Bronchial epithelial cell (primary cell): ENCODE measurements around the gene COX8A. TPM values are rescaled to one million over a fixed set of nuclear protein-coding genes. Genes with fewer than 3 reads are reported as not detected.

Source experiments
- DNase-seq: peaks from one replicate; pipeline ENCODE4 v3.0.0-alpha.2; 2010; ENCODE audit warnings: low read depth
- FAIRE-seq: peaks from 2 replicates; lab custom pipeline; 2011; peaks lifted over from hg19 to GRCh38; lab: Jason Lieb, UNC
- H3K27me3 ChIP-seq: 2 replicates; pipeline ENCODE4 v1.5.1; 2011; ENCODE audit warnings: low read length; ENCODE audit not compliant: control insufficient read depth, insufficient read depth
- H3K36me3 ChIP-seq: 2 replicates; pipeline ENCODE4 v1.5.1; 2011; ENCODE audit warnings: low read length; ENCODE audit not compliant: control insufficient read depth, insufficient read depth
- H3K4me3 ChIP-seq: 2 replicates; pipeline ENCODE4 v1.5.1; 2011; ENCODE audit warnings: mild to moderate bottlenecking, low read depth, low read length, control low read depth
- total RNA-seq: library from RNA; depleted of rRNA; stranded (reverse); fragments of >200 nt; gene quantifications from 2 replicates; pipeline ENCODE4 v1.2.1, GENCODE V29; 2014
- TF ChIP-seq, protein P1 (sequence below): IDR thresholded peaks from 2 replicates; pipeline ENCODE4 v1.5.1; 2011; ENCODE audit warnings: mild to moderate bottlenecking, moderate library complexity, low read length, control low read depth, inconsistent platforms; ENCODE audit not compliant: insufficient read depth, severe bottlenecking

COX8A gene, protein sequence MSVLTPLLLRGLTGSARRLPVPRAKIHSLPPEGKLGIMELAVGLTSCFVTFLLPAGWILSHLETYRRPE
- total RNA-seq = 266 and 382 TPM in 2 replicates

DNA sequence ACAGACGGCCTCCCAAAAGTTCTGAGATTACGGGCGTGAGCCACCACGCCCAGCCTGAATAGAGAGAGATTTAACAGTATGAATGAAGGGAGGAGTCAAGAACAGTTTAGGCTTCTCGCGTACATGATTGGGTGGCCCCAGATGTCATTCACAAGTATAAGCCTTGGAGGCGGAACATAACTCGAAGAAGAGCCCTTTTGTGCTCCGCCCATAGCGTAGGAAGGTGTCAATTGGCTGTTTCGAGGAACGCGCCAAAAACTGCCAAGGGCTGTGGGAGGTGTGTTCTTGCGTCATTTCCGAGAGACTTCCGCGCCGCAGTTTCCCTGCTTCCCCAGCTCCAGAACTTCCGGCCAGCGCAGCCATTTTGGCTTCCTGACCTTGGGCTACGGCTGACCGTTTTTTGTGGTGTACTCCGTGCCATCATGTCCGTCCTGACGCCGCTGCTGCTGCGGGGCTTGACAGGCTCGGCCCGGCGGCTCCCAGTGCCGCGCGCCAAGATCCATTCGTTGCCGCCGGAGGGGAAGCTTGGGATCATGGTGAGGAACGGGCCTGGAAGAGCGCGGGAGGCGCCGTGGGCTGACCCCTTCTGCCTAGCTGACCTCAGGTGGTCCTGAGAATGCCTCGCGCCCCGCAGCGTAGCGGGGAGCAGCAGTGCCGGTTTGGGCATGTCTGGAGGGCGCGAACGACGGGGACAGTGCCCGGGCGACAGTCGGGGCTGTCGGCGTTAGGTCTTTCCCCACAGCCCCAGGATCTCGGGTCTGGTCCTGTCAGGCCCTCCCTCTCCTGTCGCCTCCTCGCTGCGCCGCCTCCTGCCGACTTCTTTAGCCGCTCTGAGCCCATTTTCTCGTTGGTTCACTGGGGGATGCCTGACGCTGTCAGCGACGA lies at the start of gene COX8A:
TSS of gene COX8A (plus strand) at position 362 of the 885 bp plus-strand sequence. CDS start at position 423, 61 bp downstream.
- no peaks in the 10 kb centered on the region for H3K27me3 ChIP-seq
- FAIRE-seq (peak; percentile 64), DNase-seq (peak; percentile 100)
- H3K36me3 ChIP-seq = peaks cover 5% of the 10 kb centered on the region
- peak within 1 kb of the TSS; percentile 81 for H3K4me3 ChIP-seq
- TF ChIP-seq, protein P1, sequence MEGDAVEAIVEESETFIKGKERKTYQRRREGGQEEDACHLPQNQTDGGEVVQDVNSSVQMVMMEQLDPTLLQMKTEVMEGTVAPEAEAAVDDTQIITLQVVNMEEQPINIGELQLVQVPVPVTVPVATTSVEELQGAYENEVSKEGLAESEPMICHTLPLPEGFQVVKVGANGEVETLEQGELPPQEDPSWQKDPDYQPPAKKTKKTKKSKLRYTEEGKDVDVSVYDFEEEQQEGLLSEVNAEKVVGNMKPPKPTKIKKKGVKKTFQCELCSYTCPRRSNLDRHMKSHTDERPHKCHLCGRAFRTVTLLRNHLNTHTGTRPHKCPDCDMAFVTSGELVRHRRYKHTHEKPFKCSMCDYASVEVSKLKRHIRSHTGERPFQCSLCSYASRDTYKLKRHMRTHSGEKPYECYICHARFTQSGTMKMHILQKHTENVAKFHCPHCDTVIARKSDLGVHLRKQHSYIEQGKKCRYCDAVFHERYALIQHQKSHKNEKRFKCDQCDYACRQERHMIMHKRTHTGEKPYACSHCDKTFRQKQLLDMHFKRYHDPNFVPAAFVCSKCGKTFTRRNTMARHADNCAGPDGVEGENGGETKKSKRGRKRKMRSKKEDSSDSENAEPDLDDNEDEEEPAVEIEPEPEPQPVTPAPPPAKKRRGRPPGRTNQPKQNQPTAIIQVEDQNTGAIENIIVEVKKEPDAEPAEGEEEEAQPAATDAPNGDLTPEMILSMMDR = peak; percentile 16

DNA sequence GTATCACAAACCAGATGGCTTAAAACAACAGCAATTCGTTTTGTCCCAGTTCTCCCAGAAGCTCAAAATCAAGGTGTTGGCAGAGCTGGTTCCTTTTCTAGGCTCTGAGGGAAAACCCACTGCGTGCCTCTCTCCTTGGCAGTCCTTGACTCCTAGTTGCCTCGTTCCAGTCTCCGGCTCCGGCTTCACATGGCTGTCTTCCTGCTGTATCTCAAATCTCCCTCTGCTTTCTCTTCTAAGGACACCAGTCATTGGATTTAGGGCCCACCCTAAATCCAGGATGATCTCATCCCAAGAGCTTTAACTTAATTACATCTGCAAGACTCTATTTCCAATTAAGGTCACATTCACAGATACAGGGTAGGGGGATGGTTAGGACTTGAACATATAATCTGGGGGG lies 44.8 kb upstream of the COX8A start:
- H3K27me3 ChIP-seq = peaks cover 1% of the 10 kb centered on the region
- TF ChIP-seq, protein P1 = no peak
- FAIRE-seq (no peak), DNase-seq (no peak)
- H3K4me3 ChIP-seq = no peak overlapping the region
- no peaks in the 10 kb centered on the region for H3K36me3 ChIP-seq

DNA sequence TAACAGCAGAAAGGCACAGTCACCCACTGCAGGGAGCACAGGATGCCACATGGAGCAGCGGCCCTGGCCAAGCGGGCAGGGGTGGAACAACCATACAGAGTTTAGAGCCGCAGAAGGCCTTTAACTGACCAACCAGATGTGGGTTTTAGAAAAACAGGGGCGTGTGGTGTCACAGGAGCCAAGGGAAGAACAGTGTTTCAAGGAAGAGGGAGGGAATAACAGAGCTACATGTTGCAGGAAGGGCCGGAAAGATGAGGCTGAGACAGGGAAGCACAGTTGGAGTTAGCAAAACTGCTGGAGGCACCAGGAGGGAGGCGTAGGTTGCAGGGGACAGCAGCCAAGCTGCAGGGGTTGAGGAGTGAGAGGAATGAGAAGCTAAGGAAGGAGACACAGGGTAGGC lies 43.4 kb upstream of the COX8A start:
- no peak for FAIRE-seq
- TF ChIP-seq, protein P1 = no peak

DNA sequence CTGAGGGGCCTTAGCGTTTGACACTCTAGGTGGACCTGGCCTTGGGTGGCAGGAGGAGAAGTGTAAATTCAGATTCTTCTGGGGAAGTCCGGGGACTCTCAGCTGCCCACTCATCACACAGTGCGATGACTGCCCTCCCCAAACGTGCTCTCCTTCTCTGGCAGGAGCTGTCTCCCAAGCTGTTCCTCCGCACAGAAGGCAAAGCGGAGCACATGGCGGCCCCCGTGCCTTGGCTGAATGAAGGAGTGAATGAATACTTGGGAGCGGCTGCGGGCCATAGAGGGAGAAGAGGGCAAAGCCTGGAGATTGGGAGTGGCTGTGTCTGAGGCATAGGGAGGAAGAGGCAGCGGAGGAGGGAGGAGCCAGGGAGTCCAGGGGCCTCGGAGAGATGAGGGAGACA lies 42.5 kb upstream of the COX8A start:
- Histone ChIP-seq H3K27me3 (peaks cover 1% of the 10 kb centered on the region), H3K36me3 (no peaks in the 10 kb centered on the region), H3K4me3 (no peak overlapping the region)
- FAIRE-seq = no peak
- no peak for DNase-seq
- TF ChIP-seq, protein P1 = no peak

More for the DNA sequence above, 43.4 kb upstream of the COX8A start:
- DNase-seq = no peak
- no peak overlapping the region for H3K4me3 ChIP-seq
- H3K27me3 ChIP-seq = peaks cover 1% of the 10 kb centered on the region
- H3K36me3 ChIP-seq = no peaks in the 10 kb centered on the region

DNA sequence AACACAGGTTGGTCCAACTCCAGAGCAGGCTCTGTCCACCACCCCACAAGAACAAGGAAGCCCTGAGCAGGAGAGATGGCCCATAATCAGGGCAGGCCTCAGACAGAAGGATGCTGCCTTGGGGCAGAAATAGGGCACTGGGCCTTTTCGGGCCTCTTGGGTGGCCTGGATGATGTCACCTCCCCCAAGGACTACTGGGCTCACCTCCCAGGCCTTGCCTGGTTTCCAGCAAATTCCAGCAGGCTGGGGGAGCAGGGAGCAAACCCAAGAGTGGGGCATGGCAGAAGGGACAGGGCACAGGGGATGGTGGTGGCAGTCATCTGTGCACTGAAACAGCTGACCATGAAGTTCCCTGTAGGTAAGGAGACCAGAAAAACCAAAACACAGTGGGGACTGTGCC lies 41.0 kb upstream of the COX8A start:
- Histone ChIP-seq H3K36me3 (no peaks in the 10 kb centered on the region), H3K4me3 (no peak overlapping the region), H3K27me3 (peaks cover 1% of the 10 kb centered on the region)
- TF ChIP-seq, protein P1 = no peak
- no peak for DNase-seq
- no peak for FAIRE-seq
